GM21529 (cell line): Measurements from ENCODE around the gene DCHS2.

Experiments used
- ATAC-seq: cut with Tn5 transposase; IDR thresholded peaks from one replicate; pipeline ENCODE4 v1.9.1; 2021; ENCODE audit not compliant: unreplicated experiment

DCHS2 gene

GRCh38 chr4:154452798-154453346 is 38.7 kb downstream of the DCHS2 start:
- ATAC-seq, result no peak

GRCh38 chr4:154450966-154451365 is 40.6 kb downstream of the DCHS2 start:
- no peak for ATAC-seq

GRCh38 chr4:154444958-154445357 is 46.6 kb downstream of the DCHS2 start:
- no peak for ATAC-seq

DNA sequence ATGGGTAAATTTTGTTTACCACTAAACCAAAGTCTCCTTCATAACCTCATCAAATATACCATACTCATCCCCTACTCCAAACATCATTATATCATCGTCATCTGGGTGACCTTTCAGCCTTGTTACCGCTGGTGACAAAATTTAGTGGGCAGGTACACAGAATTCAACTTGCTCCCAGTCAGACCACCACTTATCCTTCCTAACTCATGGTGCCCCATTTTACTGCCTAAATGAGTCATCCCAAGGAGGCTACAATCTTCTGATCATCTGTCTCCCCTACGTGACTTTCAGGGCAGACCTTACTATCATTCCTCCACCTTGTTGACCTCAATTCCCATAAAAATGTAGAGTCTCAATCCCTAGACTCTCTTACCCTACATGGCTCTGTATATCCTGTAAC is 49.6 kb downstream of the DCHS2 start:
- ATAC-seq, result no peak

DNA sequence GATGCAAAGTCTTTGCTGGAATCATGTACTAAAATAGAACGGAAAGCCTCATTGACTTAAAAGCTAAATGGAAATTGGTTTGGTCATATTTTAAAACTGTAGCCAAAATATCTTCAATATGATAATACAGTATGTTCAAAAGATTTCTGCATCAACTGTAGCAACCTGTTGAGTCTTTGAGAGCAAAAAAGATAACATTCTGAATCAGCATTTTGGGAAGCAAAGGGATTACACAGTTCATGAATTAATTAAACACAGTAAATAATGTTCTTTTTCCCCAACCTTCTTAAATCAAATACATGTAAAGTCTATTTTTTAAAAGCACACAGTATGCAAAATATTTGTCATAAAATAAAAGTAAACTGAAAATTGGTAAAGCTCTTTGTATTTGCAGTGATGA is 50.5 kb downstream of the DCHS2 start:
- no peak for ATAC-seq

DNA sequence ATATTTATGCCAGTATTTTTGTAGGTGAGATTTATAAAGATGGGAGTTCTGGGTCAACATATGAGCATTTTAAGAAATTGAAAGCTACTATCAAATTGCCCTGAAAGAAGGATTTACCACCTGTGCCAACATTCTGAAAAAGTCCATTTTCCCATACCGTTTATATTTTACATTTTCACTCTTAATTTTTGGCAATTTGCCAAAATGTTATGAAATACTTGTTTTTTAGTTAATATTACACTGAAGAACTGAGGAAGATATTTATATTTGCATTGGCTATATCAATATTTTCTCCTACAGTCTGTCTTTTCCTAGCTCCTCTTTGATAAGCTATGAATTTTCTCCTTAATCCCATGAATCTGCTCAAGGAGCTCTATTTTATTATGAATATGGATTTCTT is 52.4 kb downstream of the DCHS2 start:
- no peak for ATAC-seq

- ATAC-seq, result peak; percentile 57
Observed at GRCh38 chr4:154435895-154436294, 55.7 kb downstream of the DCHS2 start.

- no peak for ATAC-seq
Observed at GRCh38 chr4:154433543-154433942, 58.1 kb downstream of the DCHS2 start.

DNA sequence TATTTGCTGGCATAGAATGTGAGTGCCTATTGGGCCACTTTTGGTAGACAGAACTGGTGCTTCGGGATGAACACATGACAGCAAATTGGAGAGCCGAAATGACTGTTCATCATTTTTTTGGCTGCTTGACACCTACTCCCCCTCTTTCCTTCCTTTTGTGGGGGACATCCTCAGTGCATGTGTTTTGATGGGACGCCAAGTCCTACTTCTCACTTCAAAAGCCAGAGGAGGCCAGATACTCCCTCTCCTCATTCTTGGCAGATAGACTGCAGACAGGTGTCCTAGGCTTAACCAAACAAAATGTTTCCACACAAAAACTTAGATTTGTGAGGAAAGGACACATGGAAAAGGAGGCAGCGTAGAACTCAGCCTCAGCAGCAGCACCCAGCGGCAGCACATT is 62.4 kb downstream of the DCHS2 start:
- ATAC-seq, result no peak

DNA sequence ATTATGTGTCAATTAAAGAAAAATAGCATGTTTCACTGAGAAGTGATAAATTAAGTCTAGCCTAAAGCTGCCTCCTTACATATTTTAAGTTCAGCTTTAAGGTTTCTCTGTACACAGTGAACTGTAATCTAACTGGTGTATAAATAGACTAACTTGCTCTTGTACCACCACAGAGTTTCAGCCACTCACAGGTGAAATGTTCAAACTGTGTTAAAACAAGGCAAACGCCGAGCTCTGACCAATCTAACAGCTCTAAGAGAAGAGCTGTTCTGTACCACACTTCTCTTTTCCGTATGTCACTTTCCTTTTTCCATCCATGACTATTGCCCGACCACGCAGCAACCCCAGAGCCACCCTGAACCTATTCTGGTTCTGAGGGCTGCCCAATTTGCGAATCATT is 64.5 kb downstream of the DCHS2 start:
- no peak for ATAC-seq

GRCh38 chr4:154425514-154425913 is 66.1 kb downstream of the DCHS2 start:
- no peak for ATAC-seq

GRCh38 chr4:154424810-154425484 is 66.7 kb downstream of the DCHS2 start:
- no peak for ATAC-seq

GRCh38 chr4:154422152-154422551 is 69.4 kb downstream of the DCHS2 start:
- ATAC-seq, result peak; percentile 29

GRCh38 chr4:154421618-154422017 is 70.0 kb downstream of the DCHS2 start:
- ATAC-seq, result peak; percentile 64

DNA sequence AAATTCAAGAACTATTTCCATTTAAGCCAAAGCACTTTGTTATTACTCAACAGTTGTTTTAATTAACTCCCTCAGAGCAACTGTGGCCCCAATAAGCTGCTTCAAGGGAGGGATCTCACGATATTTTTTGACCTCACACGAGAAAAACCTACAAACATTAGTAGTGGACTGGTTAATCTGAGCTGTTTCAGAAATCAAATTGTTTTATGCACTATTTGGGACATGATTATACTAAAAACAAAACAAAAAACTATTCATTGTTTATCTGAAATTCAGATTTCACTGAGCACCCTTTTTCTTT is 74.3 kb downstream of the DCHS2 start:
- peak; percentile 3 for ATAC-seq

DNA sequence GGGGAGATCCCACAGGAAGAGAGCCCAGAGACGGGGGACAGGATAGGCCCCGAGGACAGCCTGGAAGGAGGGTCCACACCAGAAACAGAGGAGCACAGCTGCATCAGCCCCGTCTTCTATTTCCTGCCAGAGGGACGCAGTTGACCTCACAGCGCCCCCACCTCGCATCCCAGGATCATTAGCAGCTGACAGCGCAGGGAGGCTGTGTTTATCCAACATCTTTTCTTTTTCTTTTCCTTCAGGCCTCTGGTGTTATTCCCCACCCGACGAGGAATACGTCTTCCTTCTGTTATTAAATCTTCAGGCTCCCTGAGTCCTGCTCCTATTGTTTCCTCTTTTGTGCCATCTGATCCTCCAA is 75.4 kb downstream of the DCHS2 start:
- ATAC-seq, result peak; percentile 54

DNA sequence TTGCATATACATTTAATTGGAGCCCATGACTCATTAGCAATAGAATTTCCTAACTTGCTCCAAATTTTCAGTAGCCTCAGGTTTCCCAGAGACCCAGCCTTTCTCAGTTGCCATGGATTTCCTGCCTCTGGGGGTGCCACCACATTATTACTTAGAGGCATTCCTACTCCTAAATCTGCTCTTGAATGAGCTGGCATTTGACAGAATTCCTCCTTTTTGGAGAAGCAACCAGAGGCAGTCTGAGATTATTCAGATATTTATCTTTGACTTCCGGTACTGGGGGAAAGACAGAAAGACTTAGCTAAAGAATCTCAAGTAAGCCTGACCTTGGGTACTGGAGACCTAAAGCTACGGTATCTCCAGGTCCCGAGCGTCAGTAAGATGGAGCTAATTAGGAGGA is 76.3 kb downstream of the DCHS2 start:
- ATAC-seq, result no peak

DNA sequence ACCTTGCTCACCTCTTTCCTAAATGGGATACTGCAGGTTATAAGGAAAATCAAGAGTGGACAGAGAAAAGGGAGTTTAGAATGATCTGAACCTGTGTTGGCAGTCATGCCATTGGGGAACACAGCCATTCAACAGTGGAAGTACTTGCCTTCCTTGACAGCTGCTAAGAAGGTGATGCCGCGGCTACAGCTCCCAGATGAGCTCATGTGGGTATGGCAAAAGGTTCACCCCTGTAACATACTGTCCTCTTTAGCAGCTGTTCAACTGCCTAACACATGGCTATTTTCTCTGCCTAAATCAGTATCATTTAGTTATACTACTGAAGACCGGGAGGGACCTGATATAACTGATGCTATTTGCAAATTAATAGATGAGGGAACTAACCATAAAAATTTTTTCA is 76.8 kb downstream of the DCHS2 start:
- ATAC-seq, result no peak

- ATAC-seq, result no peak
Observed at GRCh38 chr4:154414371-154414770, 77.2 kb downstream of the DCHS2 start.

DNA sequence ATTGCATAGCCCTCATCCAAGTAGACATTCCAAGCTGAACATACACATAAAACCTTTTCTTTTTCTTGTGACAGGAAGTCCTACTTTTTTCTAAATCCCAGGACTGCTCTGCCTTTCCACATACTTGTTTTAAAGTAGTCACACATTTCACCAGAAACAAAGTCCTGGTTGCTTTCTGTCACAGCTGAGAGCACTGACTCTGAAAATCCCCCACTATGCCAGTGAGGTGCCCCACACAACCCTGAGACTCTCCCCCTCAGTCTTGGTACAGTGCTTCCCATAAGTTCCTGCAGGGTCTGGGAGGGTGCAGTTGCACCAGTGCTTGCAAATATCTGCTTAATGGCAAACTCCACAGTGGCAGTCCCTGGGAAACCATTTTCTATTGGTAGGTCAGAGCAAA is 84.2 kb downstream of the DCHS2 start:
- ATAC-seq, result no peak

- peak; percentile 96 for ATAC-seq
Observed at GRCh38 chr4:154406018-154406795, 85.4 kb downstream of the DCHS2 start.

DNA sequence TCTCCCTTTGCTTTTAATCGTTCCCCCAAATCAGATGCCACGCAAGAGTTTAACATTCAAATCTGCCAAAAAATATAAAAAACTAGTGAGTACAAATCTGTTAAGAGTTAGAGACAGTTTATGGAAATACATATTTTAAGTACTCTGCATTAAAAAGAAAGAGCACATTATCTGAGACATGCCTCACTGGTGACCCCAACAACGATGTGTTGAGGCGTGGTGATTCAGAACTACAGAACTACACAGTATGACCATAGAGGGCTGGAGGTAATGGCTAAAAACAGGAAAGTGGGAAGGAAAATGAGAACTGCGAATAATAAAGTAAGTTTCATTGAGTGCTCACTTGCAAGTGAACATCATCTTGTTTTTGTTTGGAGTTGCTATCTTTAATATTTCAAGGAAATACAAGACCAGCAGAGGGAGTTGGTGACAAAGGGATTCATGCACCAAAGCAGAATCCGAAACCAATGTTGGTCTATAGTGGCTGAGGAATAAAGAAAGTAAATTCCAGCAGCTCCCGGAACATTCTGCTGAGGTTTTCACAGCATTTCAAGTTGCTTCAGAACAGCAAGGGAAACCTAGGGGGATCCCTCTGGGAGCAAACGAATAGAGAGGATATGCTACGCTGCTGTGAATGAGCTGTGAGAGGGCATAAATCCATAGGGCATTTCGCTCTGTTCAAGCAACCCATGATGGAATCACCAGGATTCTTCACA is 92.2 kb downstream of the DCHS2 start:
- ATAC-seq, result no peak
